GM12878 (cell line): ENCODE data around the gene C4orf17. TPM values are rescaled to one million over a fixed set of nuclear protein-coding genes. Genes with fewer than 3 reads are reported as not detected.

Experiments
- ATAC-seq: fragments of 200-7000 bp; cut with Tn5 transposase; 3 replicates; pipeline ENCODE4 v1.9.1; 2020; ENCODE audit warnings: mild to moderate bottlenecking, moderate library complexity
- BruUV-seq: library from RNA; stranded (reverse); fragments of 400-500 nt; replicated peaks from 2 replicates; lab custom pipeline; 2021; lab: Mats Ljungman, UMichigan
- CTCF ChIA-PET: fragments of 300-600 bp; sonication (Branson Sonifier 250); formaldehyde crosslinking; extraction: SDS; loops from one replicate; lab custom pipeline; 2021; ENCODE audit warnings: inconsistent platforms; lab: Yijun Ruan, JAX
- POLR2A ChIA-PET: fragments of 350-600 bp; formaldehyde crosslinking; extraction: SDS; loops from one replicate; lab custom pipeline; 2021; ENCODE audit warnings: inconsistent platforms; lab: Charles Lee
- RAD21 ChIA-PET: fragments of 300-600 bp; sonication (Branson Sonifier 250); formaldehyde crosslinking; loops from one replicate; lab custom pipeline; 2023; ENCODE audit warnings: antibody characterized with exemption; ENCODE audit not compliant: unreplicated experiment; lab: Charles Lee
- SMC1A ChIA-PET: fragments of 300-600 bp; sonication (Branson Sonifier 250); formaldehyde crosslinking; loops from one replicate; lab custom pipeline; 2023; ENCODE audit not compliant: unreplicated experiment, uncharacterized antibody; lab: Charles Lee
- DNase-seq: peaks from one replicate; pipeline ENCODE4 v3.0.0-alpha.2; 2011; ENCODE audit warnings: low read depth, low spot score
- FAIRE-seq: peaks from 3 replicates; lab custom pipeline; 2011; peaks lifted over from hg19 to GRCh38; lab: Jason Lieb, UNC
- H2AFZ ChIP-seq: 2 replicates; pipeline ENCODE4 v1.6.0; 2011; ENCODE audit warnings: low read depth, low read length, control low read depth; ENCODE audit not compliant: control insufficient read depth
- H3K27ac ChIP-seq: 2 replicates; pipeline ENCODE4 v1.5.1; 2011; ENCODE audit warnings: control low read depth; ENCODE audit not compliant: control insufficient read depth, insufficient read depth
- H3K27me3 ChIP-seq, 2 experiments: replicated peaks in 1 of 2; 2 replicates each; pipeline versions ENCODE4 v1.6.0 to v1.6.1; 2011; ENCODE audit warnings: low read length in 1 of 2; ENCODE audit not compliant: control insufficient read depth in 2 of 2, insufficient read depth in 2 of 2
- H3K36me3 ChIP-seq, 2 experiments: 2 replicates each; pipeline ENCODE4 v1.5.1; 2011; ENCODE audit warnings: low read length in 1 of 2; ENCODE audit not compliant: control insufficient read depth in 2 of 2, insufficient read depth in 2 of 2
- H3K4me1 ChIP-seq: 2 replicates; pipeline ENCODE4 v1.6.1; 2011; ENCODE audit warnings: mild to moderate bottlenecking, low read length, moderate library complexity, mixed read lengths; ENCODE audit not compliant: control insufficient read depth, insufficient read depth
- H3K4me2 ChIP-seq: 2 replicates; pipeline ENCODE4 v1.6.0; 2011; ENCODE audit warnings: control low read depth; ENCODE audit not compliant: control insufficient read depth, insufficient read depth
- H3K4me3 ChIP-seq: fragments of 200-600 bp; sonication (generic); 2 replicates; pipeline ENCODE4 v1.5.1; 2016
- H3K79me2 ChIP-seq: 2 replicates; pipeline ENCODE4 v1.6.0; 2011; ENCODE audit warnings: low read length; ENCODE audit not compliant: control insufficient read depth, insufficient read depth
- H3K9ac ChIP-seq: 2 replicates; pipeline ENCODE4 v1.8.0; 2011; ENCODE audit warnings: low read length, control low read depth, mixed read lengths; ENCODE audit not compliant: control insufficient read depth, insufficient read depth
- H3K9me3 ChIP-seq: replicated peaks from 3 replicates; pipeline ENCODE4 v1.5.1; 2011; ENCODE audit warnings: mild to moderate bottlenecking, low read length; ENCODE audit not compliant: control insufficient read depth, insufficient read depth
- H4K20me1 ChIP-seq: 2 replicates; pipeline ENCODE4 v1.6.0; 2011; ENCODE audit not compliant: control insufficient read depth, insufficient read depth
- EP300 ChIP-seq, 2 experiments: fragments of 150-350 bp in 1 of 2; IDR thresholded peaks; 2 replicates each; pipeline ENCODE4 v1.6.1; 2011 to 2012; ENCODE audit warnings: low read depth in 2 of 2, low read length in 2 of 2, borderline replicate concordance in 1 of 2, improper control_type of control experiment in 1 of 2, inconsistent platforms in 1 of 2; ENCODE audit not compliant: control insufficient read depth in 1 of 2
- GABPA ChIP-seq: IDR thresholded peaks from 2 replicates; pipeline ENCODE4 v1.6.1; 2014; ENCODE audit warnings: antibody characterized with exemption, low read depth, mild to moderate bottlenecking, inconsistent platforms
- LARP7 ChIP-seq: fragments of 450-650 bp; IDR thresholded peaks from 2 replicates; pipeline ENCODE4 v1.6.1; 2017; ENCODE audit warnings: mild to moderate bottlenecking
- MTA3 ChIP-seq: IDR thresholded peaks from 2 replicates; pipeline ENCODE4 v1.6.1; 2012; ENCODE audit warnings: low read length, inconsistent platforms, borderline replicate concordance
- POLR2A ChIP-seq: IDR thresholded peaks from 2 replicates; pipeline ENCODE4 v1.6.1; 2011; ENCODE audit warnings: low read depth, mild to moderate bottlenecking, low read length
- WGBS: methylation state at CpG from one replicate; pipeline ENCODE4 v1.1.6; 2016; ENCODE audit warnings: low lambda C conversion rate; ENCODE audit not compliant: insufficient replicate concordance, insufficient coverage; ENCODE audit errors: missing lambda C conversion rate; 5-methylcytosine and 5-hydroxymethylcytosine counted together
- in situ Hi-C: fragments of 300-500 bp; cut with MboI; formaldehyde crosslinking; loops from 9 replicates; pipeline ENCODE4 v1.14.3; 2018; ENCODE audit warnings: mixed read lengths
- intact Hi-C: fragments of 100-400 bp; cut with micrococcal nuclease; formaldehyde crosslinking; loops from one replicate; pipeline ENCODE4 v1.14.2; 2022; ENCODE audit not compliant: unreplicated experiment
- polyA plus RNA-seq, 11 experiments: library from polyadenylated mRNA; depleted of rRNA in 4 of 11; unstranded in 6 of 11; stranded (reverse) in 5 of 11; fragments of >200 nt; fragmentation: Nextera tagmentation in 4 of 11; fragmentation: Illumina TruSeq in 1 of 11; extraction: Ambion mirVana in 4 of 11; extraction: Trizol in 1 of 11; gene quantifications; 1 replicate in 1 of 11; 2 replicates in 10 of 11; pipeline versions ENCODE4 v1.2.1 to v1.2.3, GENCODE V29; 2011 to 2016; ENCODE audit warnings: inconsistent platforms in 2 of 11, missing spikeins in 2 of 11, low read depth in 1 of 11
- total RNA-seq, 4 experiments: library from RNA; depleted of rRNA in 3 of 4; stranded (reverse); fragments of >200 nt in 3 of 4; fragmentation: Illumina TruSeq in 1 of 4; extraction: Trizol in 1 of 4; gene quantifications; 2 replicates each; pipeline versions ENCODE4 v1.2.1 to v1.2.3, GENCODE V29; 2013 to 2021
- TF ChIP-seq, protein P1 (sequence below): fragments of 450-650 bp; IDR thresholded peaks from 2 replicates; pipeline ENCODE4 v1.6.1; 2017; ENCODE audit warnings: antibody characterized with exemption, mild to moderate bottlenecking, moderate library complexity

Gene C4orf17
- total and polyA plus RNA-seq, 10 of the 15 experiments (the other 5 are each of a cell fraction or from before 2014, with no cell fraction given), result not detected

DNA sequence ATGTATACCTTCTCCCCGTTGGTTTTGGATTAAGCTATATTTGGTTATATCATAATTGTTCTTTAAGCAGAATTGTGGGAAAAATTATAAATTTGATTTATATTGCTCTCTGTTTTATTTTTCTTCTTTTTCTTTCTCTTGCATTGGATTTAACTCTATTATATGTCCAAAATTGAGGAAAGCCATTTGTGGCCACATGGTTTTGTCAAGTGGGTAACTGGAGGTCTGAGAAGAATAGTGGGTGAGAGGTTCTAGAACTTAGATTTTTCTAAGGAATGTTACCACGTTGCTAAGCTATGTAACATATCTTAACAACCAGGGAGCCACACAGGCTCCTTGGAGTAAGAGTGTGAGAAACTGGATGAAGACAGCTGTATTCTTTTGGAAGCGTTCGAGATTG lies at the start of gene C4orf17 (continued):
- TF ChIP-seq, protein P1, sequence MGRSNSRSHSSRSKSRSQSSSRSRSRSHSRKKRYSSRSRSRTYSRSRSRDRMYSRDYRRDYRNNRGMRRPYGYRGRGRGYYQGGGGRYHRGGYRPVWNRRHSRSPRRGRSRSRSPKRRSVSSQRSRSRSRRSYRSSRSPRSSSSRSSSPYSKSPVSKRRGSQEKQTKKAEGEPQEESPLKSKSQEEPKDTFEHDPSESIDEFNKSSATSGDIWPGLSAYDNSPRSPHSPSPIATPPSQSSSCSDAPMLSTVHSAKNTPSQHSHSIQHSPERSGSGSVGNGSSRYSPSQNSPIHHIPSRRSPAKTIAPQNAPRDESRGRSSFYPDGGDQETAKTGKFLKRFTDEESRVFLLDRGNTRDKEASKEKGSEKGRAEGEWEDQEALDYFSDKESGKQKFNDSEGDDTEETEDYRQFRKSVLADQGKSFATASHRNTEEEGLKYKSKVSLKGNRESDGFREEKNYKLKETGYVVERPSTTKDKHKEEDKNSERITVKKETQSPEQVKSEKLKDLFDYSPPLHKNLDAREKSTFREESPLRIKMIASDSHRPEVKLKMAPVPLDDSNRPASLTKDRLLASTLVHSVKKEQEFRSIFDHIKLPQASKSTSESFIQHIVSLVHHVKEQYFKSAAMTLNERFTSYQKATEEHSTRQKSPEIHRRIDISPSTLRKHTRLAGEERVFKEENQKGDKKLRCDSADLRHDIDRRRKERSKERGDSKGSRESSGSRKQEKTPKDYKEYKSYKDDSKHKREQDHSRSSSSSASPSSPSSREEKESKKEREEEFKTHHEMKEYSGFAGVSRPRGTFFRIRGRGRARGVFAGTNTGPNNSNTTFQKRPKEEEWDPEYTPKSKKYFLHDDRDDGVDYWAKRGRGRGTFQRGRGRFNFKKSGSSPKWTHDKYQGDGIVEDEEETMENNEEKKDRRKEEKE, result no peak
- no peak for TF ChIP-seq POLR2A
- no peak for TF ChIP-seq EP300 (IDR thresholded peaks at IDR 0.05; ENCODE audit: borderline replicate concordance in 1 of 2, control insufficient read depth in 1 of 2, low read depth in 2 of 2, low read length in 2 of 2)

DNA sequence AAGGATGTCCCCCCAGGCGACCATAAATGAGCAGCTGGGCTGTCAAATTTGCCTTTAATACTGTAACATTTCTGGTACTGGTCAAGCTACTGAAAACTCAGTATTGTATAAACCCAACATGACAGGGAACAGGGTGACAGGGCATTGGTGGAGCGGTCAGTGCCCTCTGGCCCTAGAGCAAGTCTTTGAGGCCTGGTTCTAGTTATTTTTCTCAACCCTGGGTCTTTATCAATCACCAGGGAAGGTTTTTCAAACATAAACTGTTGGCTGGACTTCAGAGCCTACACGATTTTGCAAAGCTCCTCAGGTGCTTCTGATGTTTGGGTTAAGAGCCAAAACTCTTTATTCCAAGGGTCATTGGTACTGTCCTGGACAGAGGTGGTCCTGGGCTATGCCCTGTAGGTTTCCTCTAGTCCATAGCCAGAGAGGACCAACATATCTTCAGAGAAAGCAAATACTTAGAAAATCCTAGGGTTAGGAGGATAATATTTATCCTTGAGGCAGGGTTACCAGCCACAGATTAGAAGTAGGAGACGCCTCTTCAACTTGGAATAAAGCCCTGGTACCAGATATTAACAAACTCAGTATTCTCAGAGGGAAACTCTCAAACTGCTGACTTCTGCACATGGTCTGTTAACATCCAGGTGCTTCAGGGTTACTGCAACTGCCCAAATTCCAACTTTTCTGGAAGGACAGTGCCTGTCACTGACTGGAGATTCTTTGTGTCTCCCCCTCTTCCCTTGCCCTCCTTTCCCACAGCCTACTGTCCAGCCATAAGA lies 49.0 kb upstream of the C4orf17 start:
- Histone ChIP-seq H2AFZ (no peak overlapping the region), H3K4me1 (no peaks in the 10 kb centered on the region), H3K4me2 (no peak overlapping the region), H3K79me2 (no peaks in the 10 kb centered on the region), H3K27ac (no peak overlapping the region), H3K4me3 (no peak overlapping the region), H3K27me3 (no peaks in the 10 kb centered on the region), H4K20me1 (no peaks in the 10 kb centered on the region), H3K9me3 (no peaks in the 10 kb centered on the region), H3K9ac (no peak overlapping the region), H3K36me3 (no peaks in the 10 kb centered on the region)
- CTCF ChIA-PET, result interaction anchor here (0.8 to 3.5 kb wide), 11 partner anchors 13 to 993 kb away, joined by 3 to 17 read pairs (median 5); partner anchors contain the start of gene METAP1
- intact Hi-C loops (loop anchor here (5.0 kb wide), 1 partner anchor 465 kb away; the partner anchor contains the start of gene METAP1), in situ Hi-C loops (loop anchor here (10.0 kb wide), 1 partner anchor 337 kb away; no protein-coding TSS in a partner anchor)
- SMC1A ChIA-PET, result interaction anchor here (0.7 to 2.2 kb wide), 7 partner anchors 10 to 1313 kb away, joined by 3 to 9 read pairs (median 4); partner anchors contain the start of gene METAP1
- DNase-seq (no peak), FAIRE-seq (no peak), ATAC-seq (no peak)
- TF ChIP-seq GABPA (no peak), MTA3 (no peak), LARP7 (no peak)
- RAD21 ChIA-PET, result interaction anchor here (1.3 kb wide), 1 partner anchor 406 kb away, joined by 3 read pairs; no protein-coding TSS in a partner anchor
- BruUV-seq, result no TSS peak
- WGBS, result 14% methylated on average over 4 of the region's 4 CpGs
- POLR2A ChIA-PET, result no interaction called here
